ENCODE results near the gene SMAD7. TPM values are rescaled to one million over a fixed set of nuclear protein-coding genes. Genes with fewer than 3 reads are reported as not detected.

Gene SMAD7
- total RNA-seq, 4 donors from 2014 or later: 22.4 to 48.4 (median 29.3) TPM

- H3K27ac ChIP-seq: peak overlapping the region; percentile 75 to 79
- TF ChIP-seq CTCF (IDR thresholded peaks at IDR 0.05) (no peak), POLR2A (IDR thresholded peaks at IDR 0.05) (no peak)
- H3K4me3 ChIP-seq: no peak overlapping the region
- no peak for DNase-seq
- no peaks in the 10 kb centered on the region for H3K36me3 ChIP-seq
- H3K9me3 ChIP-seq: no peaks in the 10 kb centered on the region
- intact Hi-C loops (cut with DNase I; ENCODE audit: low total_unique reads): no loop called here
- H3K27me3 ChIP-seq: no peaks in the 10 kb centered on the region
- peaks cover 7 to 47% of the 10 kb centered on the region in 2 donors for H3K4me1 ChIP-seq
Observed at GRCh38 chr18:48923746-48924629, 26.8 kb downstream of the SMAD7 start.

GRCh38 chr18:48922801-48923730, 27.7 kb downstream of the SMAD7 start:
- Histone ChIP-seq H3K4me1 (peaks cover 7 to 37% of the 10 kb centered on the region in 2 donors), H3K4me3 (peak overlapping the region; percentile 28 to 35), H3K27ac (peak overlapping the region; percentile 75 to 79), H3K27me3 (no peaks in the 10 kb centered on the region), H3K36me3 (no peaks in the 10 kb centered on the region), H3K9me3 (no peaks in the 10 kb centered on the region)
- peak; percentile 65 to 77 for DNase-seq
- intact Hi-C loops (cut with DNase I; ENCODE audit: low total_unique reads): no loop called here
- TF ChIP-seq POLR2A (IDR thresholded peaks at IDR 0.05) (no peak), CTCF (IDR thresholded peaks at IDR 0.05) (no peak)

GRCh38 chr18:48922226-48922800, 28.5 kb downstream of the SMAD7 start:
- H3K27me3 ChIP-seq: no peaks in the 10 kb centered on the region
- no peak for TF ChIP-seq CTCF (IDR thresholded peaks at IDR 0.05)
- no peak for TF ChIP-seq POLR2A (IDR thresholded peaks at IDR 0.05)
- no peaks in the 10 kb centered on the region for H3K36me3 ChIP-seq
- peak overlapping the region; percentile 28 to 35 for H3K4me3 ChIP-seq
- DNase-seq: no peak
- intact Hi-C loops (cut with DNase I; ENCODE audit: low total_unique reads): no loop called here
- H3K27ac ChIP-seq: peak overlapping the region; percentile 75 to 79
- peaks cover 7 to 30% of the 10 kb centered on the region in 2 donors for H3K4me1 ChIP-seq
- no peaks in the 10 kb centered on the region for H3K9me3 ChIP-seq

GRCh38 chr18:48921305-48922225, 29.2 kb downstream of the SMAD7 start:
- DNase-seq: peak in 1 of 2 donors; percentile 15
- H3K36me3 ChIP-seq: no peaks in the 10 kb centered on the region
- peak overlapping the region; percentile 75 to 79 for H3K27ac ChIP-seq
- no peaks in the 10 kb centered on the region for H3K9me3 ChIP-seq
- TF ChIP-seq POLR2A (IDR thresholded peaks at IDR 0.05): no peak
- no peak for TF ChIP-seq CTCF (IDR thresholded peaks at IDR 0.05)
- H3K4me3 ChIP-seq: no peak overlapping the region
- H3K4me1 ChIP-seq: peaks cover 7 to 26% of the 10 kb centered on the region in 2 donors
- intact Hi-C loops (cut with DNase I; ENCODE audit: low total_unique reads): no loop called here
- H3K27me3 ChIP-seq: no peaks in the 10 kb centered on the region
